AG09309 (cell line): ENCODE data around the gene CSN3.

ENCODE experiments used
- DNase-seq: peaks from one replicate; pipeline ENCODE4 v3.0.0-alpha.2; 2010; ENCODE audit warnings: low read depth
- H3K4me3 ChIP-seq: 2 replicates; pipeline ENCODE4 v1.5.1; 2011; ENCODE audit warnings: mild to moderate bottlenecking, low read depth, low read length, moderate library complexity; ENCODE audit not compliant: control insufficient read depth
- CTCF ChIP-seq: IDR thresholded peaks from 2 replicates; pipeline ENCODE4 v1.5.1; 2011; ENCODE audit warnings: mild to moderate bottlenecking, low read depth, low read length, inconsistent platforms; ENCODE audit not compliant: insufficient read depth, control insufficient read depth; ENCODE audit errors: missing control alignments

CSN3 gene

GRCh38 chr4:70225824-70226223 lies 16.6 kb upstream of the CSN3 start, which contains the start of gene FDCSP:
Gene FDCSP, plus strand, starts transcription at chr4:70226124. Its CDS starts 5,071 bp downstream, at chr4:70231195.
- H3K4me3 ChIP-seq, result no peak within 1 kb of the TSS
- no peak for TF ChIP-seq CTCF
- DNase-seq, result no peak

- DNase-seq, result no peak
- TF ChIP-seq CTCF, result no peak
- H3K4me3 ChIP-seq, result no peak overlapping the region
Observed at GRCh38 chr4:70236125-70236524, 6.3 kb upstream of the CSN3 start.

GRCh38 chr4:70239131-70239883 lies 3.1 kb upstream of the CSN3 start:
- DNase-seq, result no peak
- no peak for TF ChIP-seq CTCF
- H3K4me3 ChIP-seq, result no peak overlapping the region

GRCh38 chr4:70239884-70240591 lies 2.4 kb upstream of the CSN3 start:
- H3K4me3 ChIP-seq, result no peak overlapping the region
- no peak for TF ChIP-seq CTCF
- no peak for DNase-seq

- TF ChIP-seq CTCF, result no peak
- H3K4me3 ChIP-seq, result no peak overlapping the region
- no peak for DNase-seq
Observed at GRCh38 chr4:70243091-70243490, 694 bp downstream of the CSN3 start.

GRCh38 chr4:70251250-70251944 lies 9.0 kb downstream of the CSN3 start:
- no peak for TF ChIP-seq CTCF
- DNase-seq, result no peak
- H3K4me3 ChIP-seq, result no peak overlapping the region
